COLO668 (cell line): ENCODE measurements around the gene RAD51B.

ENCODE experiments used
- DNase-seq: peaks from one replicate; lab custom pipeline; 2025; ENCODE audit not compliant: unreplicated experiment; lab: John Stamatoyannopoulos, UW

Gene RAD51B

GRCh38 chr14:68766299-68767247, 947.0 kb downstream of the RAD51B start:
- no peak for DNase-seq

- no peak for DNase-seq
Observed at GRCh38 chr14:68767248-68767645, 947.7 kb downstream of the RAD51B start.

GRCh38 chr14:68768316-68768715, 948.7 kb downstream of the RAD51B start:
- no peak for DNase-seq

GRCh38 chr14:68770051-68770450, 950.5 kb downstream of the RAD51B start:
- no peak for DNase-seq

GRCh38 chr14:68770553-68771286, 951.1 kb downstream of the RAD51B start:
- DNase-seq, result no peak

GRCh38 chr14:68771631-68772030, 952.1 kb downstream of the RAD51B start:
- DNase-seq, result no peak

- no peak for DNase-seq
Observed at GRCh38 chr14:68772761-68773381, 953.3 kb downstream of the RAD51B start.

GRCh38 chr14:68774771-68775613, 955.4 kb downstream of the RAD51B start:
- no peak for DNase-seq

GRCh38 chr14:68775614-68776126, 956.1 kb downstream of the RAD51B start:
- no peak for DNase-seq

- DNase-seq, result no peak
Observed at GRCh38 chr14:68777644-68778043, 958.1 kb downstream of the RAD51B start.
